ENCODE measurements around the gene ADSS2. TPM values are rescaled to one million over a fixed set of nuclear protein-coding genes. Genes with fewer than 3 reads are reported as not detected.

The ADSS2 gene
- total RNA-seq, 1 experiment from 2014 or later: 46.2 TPM

GRCh38 chr1:244412176-244412575 is 39.5 kb downstream of the ADSS2 start:
- no peak for DNase-seq (ENCODE audit: low read depth, low spot score)
- no peak for ATAC-seq
- BruUV-seq (replicated peaks): no TSS peak
- H3K4me3 ChIP-seq (replicated peaks in 1 of 2; ENCODE audit: low read depth in 1 of 2, low read length in 2 of 2): no peak overlapping the region
- H4K20me1 ChIP-seq (ENCODE audit: insufficient read depth): no peaks in the 10 kb centered on the region
- no peak overlapping the region for H2AFZ ChIP-seq (ENCODE audit: low read depth, low read length, poor library complexity, severe bottlenecking)
- no peak overlapping the region for H3K4me2 ChIP-seq (ENCODE audit: low read length)
- H3K27me3 ChIP-seq (ENCODE audit: insufficient read depth, low read length): no peaks in the 10 kb centered on the region
- H3K9ac ChIP-seq (ENCODE audit: low read length): no peak overlapping the region
- ChIA-PET RAD21 (ENCODE audit: low non-redundant PET in 1 of 2, low total read pairs in 2 of 2, uncharacterized antibody in 2 of 2, unreplicated experiment in 2 of 2) (no interaction called here), POLR2A (no interaction called here), CTCF (no interaction called here)
- no peaks in the 10 kb centered on the region for H3K9me3 ChIP-seq (ENCODE audit: control insufficient read depth in 1 of 2, insufficient read depth in 1 of 2, low read depth in 1 of 2, low read length in 2 of 2)
- no peaks in the 10 kb centered on the region for H3K79me2 ChIP-seq (ENCODE audit: insufficient read depth, low read length)
- H3K4me1 ChIP-seq (ENCODE audit: control insufficient read depth in 1 of 2, insufficient read depth in 2 of 2, low read length in 2 of 2): no peaks in the 10 kb centered on the region
- peaks cover 19 to 36% of the 10 kb centered on the region in 2 experiments for H3K36me3 ChIP-seq (ENCODE audit: control insufficient read depth in 1 of 2, insufficient read depth in 2 of 2, low read length in 2 of 2)
- H3K27ac ChIP-seq (ENCODE audit: low read depth, low read length): no peak overlapping the region
- TF ChIP-seq CBX3 (IDR thresholded peaks at IDR 0.05; ENCODE audit: low read depth) (no peak), SP1 (IDR thresholded peaks at IDR 0.05; ENCODE audit: low read depth) (no peak), SRF (IDR thresholded peaks at IDR 0.05; ENCODE audit: low read depth) (no peak), YY1 (IDR thresholded peaks at IDR 0.05; ENCODE audit: extremely low read depth, insufficient replicate concordance, low read depth, low read length) (no peak), MAX (IDR thresholded peaks at IDR 0.05) (no peak), EZH2phosphoT487 (IDR thresholded peaks at IDR 0.05; ENCODE audit: borderline replicate concordance) (no peak), JUND (IDR thresholded peaks at IDR 0.05) (no peak), EZH2 (IDR thresholded peaks at IDR 0.05) (no peak), SIN3A (IDR thresholded peaks at IDR 0.05; ENCODE audit: low read depth) (no peak), TCF7L2 (IDR thresholded peaks at IDR 0.05; ENCODE audit: borderline replicate concordance, extremely low read depth, insufficient read depth, insufficient read length) (no peak)
- TF ChIP-seq, protein P1, sequence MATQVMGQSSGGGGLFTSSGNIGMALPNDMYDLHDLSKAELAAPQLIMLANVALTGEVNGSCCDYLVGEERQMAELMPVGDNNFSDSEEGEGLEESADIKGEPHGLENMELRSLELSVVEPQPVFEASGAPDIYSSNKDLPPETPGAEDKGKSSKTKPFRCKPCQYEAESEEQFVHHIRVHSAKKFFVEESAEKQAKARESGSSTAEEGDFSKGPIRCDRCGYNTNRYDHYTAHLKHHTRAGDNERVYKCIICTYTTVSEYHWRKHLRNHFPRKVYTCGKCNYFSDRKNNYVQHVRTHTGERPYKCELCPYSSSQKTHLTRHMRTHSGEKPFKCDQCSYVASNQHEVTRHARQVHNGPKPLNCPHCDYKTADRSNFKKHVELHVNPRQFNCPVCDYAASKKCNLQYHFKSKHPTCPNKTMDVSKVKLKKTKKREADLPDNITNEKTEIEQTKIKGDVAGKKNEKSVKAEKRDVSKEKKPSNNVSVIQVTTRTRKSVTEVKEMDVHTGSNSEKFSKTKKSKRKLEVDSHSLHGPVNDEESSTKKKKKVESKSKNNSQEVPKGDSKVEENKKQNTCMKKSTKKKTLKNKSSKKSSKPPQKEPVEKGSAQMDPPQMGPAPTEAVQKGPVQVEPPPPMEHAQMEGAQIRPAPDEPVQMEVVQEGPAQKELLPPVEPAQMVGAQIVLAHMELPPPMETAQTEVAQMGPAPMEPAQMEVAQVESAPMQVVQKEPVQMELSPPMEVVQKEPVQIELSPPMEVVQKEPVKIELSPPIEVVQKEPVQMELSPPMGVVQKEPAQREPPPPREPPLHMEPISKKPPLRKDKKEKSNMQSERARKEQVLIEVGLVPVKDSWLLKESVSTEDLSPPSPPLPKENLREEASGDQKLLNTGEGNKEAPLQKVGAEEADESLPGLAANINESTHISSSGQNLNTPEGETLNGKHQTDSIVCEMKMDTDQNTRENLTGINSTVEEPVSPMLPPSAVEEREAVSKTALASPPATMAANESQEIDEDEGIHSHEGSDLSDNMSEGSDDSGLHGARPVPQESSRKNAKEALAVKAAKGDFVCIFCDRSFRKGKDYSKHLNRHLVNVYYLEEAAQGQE (IDR thresholded peaks at IDR 0.05; ENCODE audit: low read depth): no peak
- intact Hi-C loops (cut with micrococcal nuclease): no loop called here
- no peaks in the 10 kb centered on the region for H3K9me2 ChIP-seq (ENCODE audit: insufficient read depth)

Measured in HCT116 (cell line).